ENCODE measurements around the gene ZPBP.
A peak's percentile ranks its signal among the peaks of the same experiment; 100 is the strongest.

ZPBP gene

DNA sequence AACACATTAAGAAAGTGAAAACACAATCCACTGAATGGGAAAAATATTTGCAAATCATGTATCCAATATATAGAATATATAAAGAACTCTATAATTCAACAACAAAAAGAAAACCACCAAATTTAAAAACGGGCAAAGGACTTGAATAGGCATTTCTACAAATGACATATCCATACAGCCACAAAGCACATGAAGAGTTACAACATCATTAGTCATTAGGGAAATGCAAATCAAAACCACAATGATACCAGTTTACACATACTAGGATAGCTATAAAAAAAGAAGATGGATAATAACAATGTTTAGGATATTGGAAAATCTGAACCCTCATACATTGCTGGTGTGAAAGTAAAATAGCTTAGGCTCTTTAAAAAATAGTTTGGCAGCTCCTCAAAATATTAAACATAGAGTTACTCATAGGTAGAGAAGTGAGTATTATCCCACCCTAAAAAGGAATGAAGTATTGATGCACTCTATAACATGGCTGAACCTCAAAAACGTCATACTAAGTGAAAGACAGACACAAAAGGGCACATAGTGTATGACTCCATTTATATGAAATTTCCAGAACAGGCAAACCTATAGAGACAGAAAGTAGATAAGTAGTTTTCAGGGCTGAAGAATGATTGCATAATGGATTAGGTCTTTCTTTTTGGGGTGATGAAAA, 4.5 kb downstream of the ZPBP start:
- Histone ChIP-seq H2BK12ac (ENCODE audit: low read length in 2 of 2) (no peak overlapping the region), H3K4ac (ENCODE audit: low read depth in 1 of 2, low read length in 2 of 2) (no peak overlapping the region), H2BK120ac (ENCODE audit: low read depth, low read length) (no peak overlapping the region), H3K4me3 (ENCODE audit: insufficient read depth in 1 of 2, low read depth in 1 of 2, low read length in 2 of 2) (no peak overlapping the region), H3K27ac (ENCODE audit: low read length, poor library complexity, severe bottlenecking) (no peak overlapping the region), H3K79me1 (replicated peaks; ENCODE audit: low read length, poor library complexity, severe bottlenecking) (no peaks in the 10 kb centered on the region), H4K91ac (ENCODE audit: low read length) (no peak overlapping the region), H3K4me2 (ENCODE audit: low read length, poor library complexity, severe bottlenecking) (no peak overlapping the region), H3K9ac (ENCODE audit: low read length) (no peak overlapping the region), H3K36me3 (ENCODE audit: control insufficient read depth in 1 of 2, insufficient read depth in 2 of 2, low read depth in 1 of 2, low read length in 2 of 2) (no peaks in the 10 kb centered on the region), H3K23ac (ENCODE audit: low read length in 2 of 2) (no peak overlapping the region), H3K4me1 (ENCODE audit: control insufficient read depth, insufficient read depth, low read depth, low read length) (no peaks in the 10 kb centered on the region), H2BK5ac (ENCODE audit: low read depth, low read length, poor library complexity, severe bottlenecking) (no peak overlapping the region), H3K27me3 (ENCODE audit: control insufficient read depth in 1 of 2, insufficient read depth in 1 of 2, low read length in 2 of 2) (peaks cover 0 to 8% of the 10 kb centered on the region in 2 experiments), H4K8ac (ENCODE audit: low read length) (no peak overlapping the region), H3K18ac (ENCODE audit: low read depth in 1 of 2, low read length in 2 of 2) (no peak overlapping the region), H2AK5ac (ENCODE audit: low read length, severe bottlenecking) (no peak overlapping the region), H3K9me3 (ENCODE audit: control insufficient read depth, low read length) (no peaks in the 10 kb centered on the region), H3K14ac (ENCODE audit: low read length in 2 of 2) (no peak overlapping the region), H2BK15ac (ENCODE audit: low read depth, poor library complexity, severe bottlenecking) (no peak overlapping the region), H2AFZ (ENCODE audit: low read depth, low read length) (no peak overlapping the region)
- no peak for DNase-seq
- WGBS = 0% methylated on average over 1 of the region's 2 CpGs

DNA sequence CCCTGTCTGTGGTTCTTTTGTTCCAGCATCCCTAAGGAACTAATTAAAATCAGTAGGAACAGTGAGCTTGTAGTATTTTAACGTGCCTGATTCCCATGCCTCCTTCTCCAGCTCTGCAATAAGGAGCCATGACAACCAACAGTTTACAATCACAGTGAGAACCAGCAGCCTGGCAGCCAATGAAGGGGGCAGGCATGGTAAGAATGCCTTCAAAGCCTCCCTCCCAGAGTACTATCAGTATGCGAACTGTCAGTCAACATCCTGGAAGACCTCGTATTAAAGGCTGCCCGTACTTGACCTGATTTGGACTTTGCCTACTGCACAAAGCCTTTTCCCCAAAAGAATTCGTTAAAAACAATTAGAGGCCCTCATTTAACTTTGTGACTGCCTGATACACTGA, 7.7 kb downstream of the ZPBP start:
- H2AK5ac ChIP-seq (ENCODE audit: low read length, severe bottlenecking) = no peak overlapping the region
- H3K4me1 ChIP-seq (ENCODE audit: control insufficient read depth, insufficient read depth, low read depth, low read length) = no peaks in the 10 kb centered on the region
- H3K4me2 ChIP-seq (ENCODE audit: low read length, poor library complexity, severe bottlenecking) = no peak overlapping the region
- no peak for DNase-seq
- H3K27me3 ChIP-seq (ENCODE audit: control insufficient read depth in 1 of 2, insufficient read depth in 1 of 2, low read length in 2 of 2) = peaks cover 0 to 8% of the 10 kb centered on the region in 2 experiments
- no peak overlapping the region for H3K27ac ChIP-seq (ENCODE audit: low read length, poor library complexity, severe bottlenecking)
- H4K91ac ChIP-seq (ENCODE audit: low read length) = no peak overlapping the region
- H2AFZ ChIP-seq (ENCODE audit: low read depth, low read length) = no peak overlapping the region
- 64% methylated on average over 5 of the region's 5 CpGs for WGBS
- no peaks in the 10 kb centered on the region for H3K36me3 ChIP-seq (ENCODE audit: control insufficient read depth in 1 of 2, insufficient read depth in 2 of 2, low read depth in 1 of 2, low read length in 2 of 2)
- no peak overlapping the region for H4K8ac ChIP-seq (ENCODE audit: low read length)
- no peak overlapping the region for H2BK5ac ChIP-seq (ENCODE audit: low read depth, low read length, poor library complexity, severe bottlenecking)
- no peak overlapping the region for H2BK120ac ChIP-seq (ENCODE audit: low read depth, low read length)
- no peak overlapping the region for H2BK12ac ChIP-seq (ENCODE audit: low read length in 2 of 2)
- H3K9me3 ChIP-seq (ENCODE audit: control insufficient read depth, low read length) = no peaks in the 10 kb centered on the region
- no peaks in the 10 kb centered on the region for H3K79me1 ChIP-seq (replicated peaks; ENCODE audit: low read length, poor library complexity, severe bottlenecking)
- no peak overlapping the region for H2BK15ac ChIP-seq (ENCODE audit: low read depth, poor library complexity, severe bottlenecking)
- no peak overlapping the region for H3K18ac ChIP-seq (ENCODE audit: low read depth in 1 of 2, low read length in 2 of 2)
- H3K14ac ChIP-seq (ENCODE audit: low read length in 2 of 2) = no peak overlapping the region
- H3K9ac ChIP-seq (ENCODE audit: low read length) = no peak overlapping the region
- H3K4ac ChIP-seq (ENCODE audit: low read depth in 1 of 2, low read length in 2 of 2) = no peak overlapping the region
- no peak overlapping the region for H3K23ac ChIP-seq (ENCODE audit: low read length in 2 of 2)
- H3K4me3 ChIP-seq (ENCODE audit: insufficient read depth in 1 of 2, low read depth in 1 of 2, low read length in 2 of 2) = no peak overlapping the region

GRCh38 chr7:50073093-50073492, 20.0 kb downstream of the ZPBP start:
- H3K27me3 ChIP-seq (ENCODE audit: control insufficient read depth in 1 of 2, insufficient read depth in 1 of 2, low read length in 2 of 2) = no peaks in the 10 kb centered on the region
- no peak overlapping the region for H2BK5ac ChIP-seq (ENCODE audit: low read depth, low read length, poor library complexity, severe bottlenecking)
- no peak for DNase-seq
- H3K79me1 ChIP-seq (replicated peaks; ENCODE audit: low read length, poor library complexity, severe bottlenecking) = no peaks in the 10 kb centered on the region
- no peak overlapping the region for H3K9ac ChIP-seq (ENCODE audit: low read length)
- H3K4me2 ChIP-seq (ENCODE audit: low read length, poor library complexity, severe bottlenecking) = no peak overlapping the region
- H3K14ac ChIP-seq (ENCODE audit: low read length in 2 of 2) = no peak overlapping the region
- H3K36me3 ChIP-seq (ENCODE audit: control insufficient read depth in 1 of 2, insufficient read depth in 2 of 2, low read depth in 1 of 2, low read length in 2 of 2) = no peaks in the 10 kb centered on the region
- H3K27ac ChIP-seq (ENCODE audit: low read length, poor library complexity, severe bottlenecking) = no peak overlapping the region
- peaks cover 2% of the 10 kb centered on the region for H3K4me1 ChIP-seq (ENCODE audit: control insufficient read depth, insufficient read depth, low read depth, low read length)
- H3K18ac ChIP-seq (ENCODE audit: low read depth in 1 of 2, low read length in 2 of 2) = no peak overlapping the region
- no peak overlapping the region for H3K23ac ChIP-seq (ENCODE audit: low read length in 2 of 2)
- no peak overlapping the region for H4K91ac ChIP-seq (ENCODE audit: low read length)
- H2AK5ac ChIP-seq (ENCODE audit: low read length, severe bottlenecking) = no peak overlapping the region
- H2BK12ac ChIP-seq (ENCODE audit: low read length in 2 of 2) = no peak overlapping the region
- no peak overlapping the region for H3K4me3 ChIP-seq (ENCODE audit: insufficient read depth in 1 of 2, low read depth in 1 of 2, low read length in 2 of 2)
- peaks cover 32% of the 10 kb centered on the region for H3K9me3 ChIP-seq (ENCODE audit: control insufficient read depth, low read length)
- H2BK15ac ChIP-seq (ENCODE audit: low read depth, poor library complexity, severe bottlenecking) = no peak overlapping the region
- H3K4ac ChIP-seq (ENCODE audit: low read depth in 1 of 2, low read length in 2 of 2) = no peak overlapping the region
- H4K8ac ChIP-seq (ENCODE audit: low read length) = no peak overlapping the region
- no peak overlapping the region for H2AFZ ChIP-seq (ENCODE audit: low read depth, low read length)
- H2BK120ac ChIP-seq (ENCODE audit: low read depth, low read length) = no peak overlapping the region

GRCh38 chr7:50069613-50070012, 23.4 kb downstream of the ZPBP start:
- Histone ChIP-seq H3K36me3 (ENCODE audit: control insufficient read depth in 1 of 2, insufficient read depth in 2 of 2, low read depth in 1 of 2, low read length in 2 of 2) (no peaks in the 10 kb centered on the region), H4K8ac (ENCODE audit: low read length) (no peak overlapping the region), H3K14ac (ENCODE audit: low read length in 2 of 2) (no peak overlapping the region), H2BK120ac (ENCODE audit: low read depth, low read length) (no peak overlapping the region), H3K23ac (ENCODE audit: low read length in 2 of 2) (no peak overlapping the region), H3K4me3 (ENCODE audit: insufficient read depth in 1 of 2, low read depth in 1 of 2, low read length in 2 of 2) (peak overlapping the region in 1 of 2 experiments; percentile 82), H2AK5ac (ENCODE audit: low read length, severe bottlenecking) (no peak overlapping the region), H3K4me2 (ENCODE audit: low read length, poor library complexity, severe bottlenecking) (no peak overlapping the region), H3K9me3 (ENCODE audit: control insufficient read depth, low read length) (peaks cover 24% of the 10 kb centered on the region), H3K4me1 (ENCODE audit: control insufficient read depth, insufficient read depth, low read depth, low read length) (peaks cover 2% of the 10 kb centered on the region), H3K9ac (ENCODE audit: low read length) (peak overlapping the region; percentile 90), H3K4ac (ENCODE audit: low read depth in 1 of 2, low read length in 2 of 2) (no peak overlapping the region), H3K27me3 (ENCODE audit: control insufficient read depth in 1 of 2, insufficient read depth in 1 of 2, low read length in 2 of 2) (no peaks in the 10 kb centered on the region), H2BK5ac (ENCODE audit: low read depth, low read length, poor library complexity, severe bottlenecking) (no peak overlapping the region), H2BK12ac (ENCODE audit: low read length in 2 of 2) (no peak overlapping the region), H3K79me1 (replicated peaks; ENCODE audit: low read length, poor library complexity, severe bottlenecking) (no peaks in the 10 kb centered on the region), H3K18ac (ENCODE audit: low read depth in 1 of 2, low read length in 2 of 2) (no peak overlapping the region), H4K91ac (ENCODE audit: low read length) (no peak overlapping the region), H2BK15ac (ENCODE audit: low read depth, poor library complexity, severe bottlenecking) (no peak overlapping the region), H3K27ac (ENCODE audit: low read length, poor library complexity, severe bottlenecking) (no peak overlapping the region), H2AFZ (ENCODE audit: low read depth, low read length) (no peak overlapping the region)
- 77% methylated on average over 8 of the region's 8 CpGs for WGBS
- DNase-seq = no peak

Measured in mesenchymal stem cell (in vitro differentiated cells and primary cell).